GM10266 (cell line): ENCODE measurements around the gene CYP11A1.

Experiments used
- DNase-seq: peaks from one replicate; pipeline ENCODE4 v3.0.0; 2012; ENCODE audit errors: extremely low spot score
- TF ChIP-seq, protein P1 (sequence below): IDR thresholded peaks from 2 replicates; pipeline ENCODE4 v1.5.1; 2012; ENCODE audit warnings: mild to moderate bottlenecking, low read depth; ENCODE audit not compliant: control insufficient read depth, insufficient read depth; ENCODE audit errors: missing control alignments

The CYP11A1 gene

DNA sequence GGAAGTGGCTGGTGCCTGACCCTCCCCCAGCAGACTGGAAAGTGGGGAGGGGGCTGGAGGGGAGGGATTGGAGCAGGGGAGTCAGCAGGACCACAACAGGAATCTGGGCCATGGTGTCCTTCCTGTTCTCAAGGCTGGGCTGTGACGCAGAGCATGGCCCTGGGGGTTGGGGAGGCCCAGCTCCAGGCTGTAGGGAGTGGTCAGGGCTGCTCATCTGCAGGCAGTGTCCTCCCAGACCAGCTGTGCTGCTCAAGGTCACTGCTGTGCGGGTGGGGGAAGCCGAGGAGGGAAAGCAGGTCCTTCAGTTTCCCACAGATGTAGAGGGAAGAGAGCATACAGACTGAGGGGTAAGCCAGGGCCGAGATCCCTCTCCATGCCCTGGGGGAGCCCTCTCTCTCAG, 40.7 kb downstream of the CYP11A1 start:
- TF ChIP-seq, protein P1, sequence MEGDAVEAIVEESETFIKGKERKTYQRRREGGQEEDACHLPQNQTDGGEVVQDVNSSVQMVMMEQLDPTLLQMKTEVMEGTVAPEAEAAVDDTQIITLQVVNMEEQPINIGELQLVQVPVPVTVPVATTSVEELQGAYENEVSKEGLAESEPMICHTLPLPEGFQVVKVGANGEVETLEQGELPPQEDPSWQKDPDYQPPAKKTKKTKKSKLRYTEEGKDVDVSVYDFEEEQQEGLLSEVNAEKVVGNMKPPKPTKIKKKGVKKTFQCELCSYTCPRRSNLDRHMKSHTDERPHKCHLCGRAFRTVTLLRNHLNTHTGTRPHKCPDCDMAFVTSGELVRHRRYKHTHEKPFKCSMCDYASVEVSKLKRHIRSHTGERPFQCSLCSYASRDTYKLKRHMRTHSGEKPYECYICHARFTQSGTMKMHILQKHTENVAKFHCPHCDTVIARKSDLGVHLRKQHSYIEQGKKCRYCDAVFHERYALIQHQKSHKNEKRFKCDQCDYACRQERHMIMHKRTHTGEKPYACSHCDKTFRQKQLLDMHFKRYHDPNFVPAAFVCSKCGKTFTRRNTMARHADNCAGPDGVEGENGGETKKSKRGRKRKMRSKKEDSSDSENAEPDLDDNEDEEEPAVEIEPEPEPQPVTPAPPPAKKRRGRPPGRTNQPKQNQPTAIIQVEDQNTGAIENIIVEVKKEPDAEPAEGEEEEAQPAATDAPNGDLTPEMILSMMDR = no peak
- DNase-seq = no peak

DNA sequence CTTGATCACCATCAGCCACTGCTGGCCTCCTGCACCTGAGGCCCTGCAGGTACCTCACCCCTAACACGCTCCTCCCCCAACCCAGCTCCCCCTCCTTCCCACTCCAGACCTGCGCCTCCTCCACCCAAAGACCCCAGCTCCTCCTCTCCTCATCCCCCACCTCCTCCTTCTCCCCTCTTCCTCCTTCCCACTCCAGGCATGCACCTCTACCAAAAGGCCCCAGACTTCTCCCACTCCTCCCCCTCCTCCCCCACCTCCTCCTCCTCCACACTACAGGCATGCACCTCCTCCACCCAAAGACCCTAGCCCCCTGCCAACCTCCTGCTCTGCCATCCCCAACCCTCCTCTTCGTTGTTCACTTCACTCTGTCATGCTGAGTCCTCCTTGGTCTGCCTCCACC, 42.7 kb downstream of the CYP11A1 start:
- DNase-seq = no peak
- TF ChIP-seq, protein P1 = no peak

- TF ChIP-seq, protein P1 = peak; percentile 98
Observed at GRCh38 chr15:74322558-74323180, 44.8 kb downstream of the CYP11A1 start.

DNA sequence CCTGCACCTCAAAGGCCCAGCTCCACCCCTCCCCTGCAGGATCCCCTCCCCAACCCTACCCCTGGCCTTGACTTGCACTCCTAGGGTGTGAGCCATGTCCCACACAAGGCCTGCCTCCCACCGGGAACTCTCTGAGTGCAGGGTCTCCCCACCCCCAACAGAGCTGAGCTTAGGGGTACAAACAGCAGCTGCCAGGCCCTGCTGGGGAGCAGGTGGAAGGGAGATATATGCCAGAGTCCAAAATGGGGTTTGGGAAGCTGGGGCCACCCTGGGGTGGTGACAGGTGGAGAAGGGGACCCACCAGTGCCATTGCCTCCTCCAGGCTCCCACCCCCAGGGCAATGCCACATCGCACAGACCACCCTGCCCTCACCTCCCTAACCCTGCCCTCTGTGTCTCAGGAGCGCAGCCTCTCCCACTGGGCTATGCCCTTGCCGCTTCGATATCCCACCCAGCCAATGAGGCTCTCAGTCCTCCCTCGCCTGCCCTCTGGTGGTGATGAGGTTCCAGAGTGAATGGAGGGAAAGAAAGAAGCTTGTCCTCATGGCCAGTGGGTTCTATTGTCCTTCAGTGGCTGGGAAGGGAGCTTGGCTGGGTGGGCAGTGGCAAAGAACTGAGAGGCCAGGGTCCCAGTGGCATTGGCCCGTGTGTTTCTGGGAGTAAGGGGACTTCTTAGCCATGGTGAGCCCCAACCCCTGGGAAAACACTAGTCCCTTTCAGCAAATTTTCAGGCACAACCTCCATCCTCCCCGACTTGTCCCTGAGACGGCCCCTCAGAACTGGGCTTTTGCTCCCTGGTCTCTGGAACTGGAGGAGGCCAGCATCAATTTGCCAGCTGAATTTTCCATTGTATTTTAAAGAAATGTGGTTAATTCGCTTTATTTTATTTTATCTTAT, 46.8 kb downstream of the CYP11A1 start:
- peak; percentile 51 for DNase-seq
- TF ChIP-seq, protein P1 = peak; percentile 67

More at GRCh38 chr15:74322558-74323180, 44.8 kb downstream of the CYP11A1 start:
- DNase-seq = peak; percentile 74

- DNase-seq = no peak
Observed at GRCh38 chr15:74319596-74320351, 47.7 kb downstream of the CYP11A1 start.

DNA sequence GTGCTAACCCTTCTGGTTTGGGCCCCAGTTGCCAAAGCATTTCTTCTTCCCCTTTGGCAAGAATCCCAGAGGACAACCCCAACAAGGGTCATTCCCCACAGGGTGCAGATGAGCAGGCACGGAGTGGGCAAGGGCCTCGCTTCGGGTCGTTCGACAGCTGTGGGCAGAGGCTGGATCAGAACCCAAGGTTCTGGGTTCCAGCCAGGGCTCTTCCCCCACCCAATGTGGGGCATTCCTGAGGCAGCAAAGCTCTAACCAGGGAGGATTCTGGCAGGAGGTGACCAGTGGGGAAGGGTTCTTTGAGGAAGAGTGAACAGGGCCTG, 48.3 kb downstream of the CYP11A1 start:
- TF ChIP-seq, protein P1 = no peak

More at GRCh38 chr15:74319596-74320351, 47.7 kb downstream of the CYP11A1 start:
- TF ChIP-seq, protein P1 = no peak

More for the DNA sequence above, 48.3 kb downstream of the CYP11A1 start:
- DNase-seq = no peak
